ENCODE data around the gene KCNJ12. TPM values are rescaled to one million over a fixed set of nuclear protein-coding genes. Genes with fewer than 3 reads are reported as not detected.
A peak's percentile ranks its signal among the peaks of the same experiment; 100 is the strongest.

Gene KCNJ12
- total and polyA plus RNA-seq, 2 of the 4 experiments (the other 2 are of a cell fraction), result under 0.01 to 0.10 TPM

GRCh38 chr17:21371511-21372081 lies 4.6 kb upstream of the KCNJ12 start:
- Histone ChIP-seq H2AK5ac (ENCODE audit: low read depth, low read length) (no peak overlapping the region), H3K4me2 (ENCODE audit: low read depth, low read length) (no peak overlapping the region), H4K8ac (ENCODE audit: low read depth in 2 of 2, low read length in 2 of 2) (no peak overlapping the region), H4K91ac (ENCODE audit: insufficient read depth, low read depth, low read length) (no peak overlapping the region), H2BK5ac (ENCODE audit: low read depth, low read length, poor library complexity, severe bottlenecking) (no peak overlapping the region), H3K9me1 (ENCODE audit: insufficient read depth, low read length) (no peaks in the 10 kb centered on the region), H3K36me3 (ENCODE audit: control insufficient read depth, insufficient read depth, low read length) (no peaks in the 10 kb centered on the region), H3K79me1 (ENCODE audit: low read depth in 1 of 2, low read length in 2 of 2) (no peaks in the 10 kb centered on the region), H3K9ac (ENCODE audit: low read depth, low read length) (no peak overlapping the region), H3K4me3 (ENCODE audit: insufficient read depth, low read depth, low read length) (no peak overlapping the region), H3K14ac (replicated peaks; ENCODE audit: low read depth, low read length) (no peak overlapping the region), H4K5ac (ENCODE audit: low read depth, low read length) (no peak overlapping the region), H3K9me3 (ENCODE audit: control insufficient read depth, insufficient read depth, low read length) (no peaks in the 10 kb centered on the region), H2BK20ac (ENCODE audit: low read depth, low read length) (no peak overlapping the region), H2AFZ (replicated peaks; ENCODE audit: low read length, poor library complexity) (peak overlapping the region; percentile 58), H3K4ac (ENCODE audit: low read depth, low read length) (no peak overlapping the region), H3K23ac (ENCODE audit: low read depth, low read length) (no peak overlapping the region), H2BK15ac (ENCODE audit: low read depth, low read length) (no peak overlapping the region), H3K56ac (ENCODE audit: extremely low read depth, insufficient read depth, low read length) (no peak overlapping the region), H3K27me3 (ENCODE audit: control insufficient read depth, insufficient read depth, low read length) (peaks cover 64% of the 10 kb centered on the region), H3K18ac (ENCODE audit: low read depth, low read length) (no peak overlapping the region), H3K27ac (ENCODE audit: insufficient read depth, low read length) (no peak overlapping the region), H2AK9ac (replicated peaks; ENCODE audit: low read depth, low read length, poor library complexity) (no peak overlapping the region), H4K20me1 (ENCODE audit: insufficient read depth, low read length) (no peaks in the 10 kb centered on the region; the same call in 1 of the 2 replicates), H2BK120ac (ENCODE audit: low read depth, low read length) (no peak overlapping the region), H3K4me1 (ENCODE audit: control insufficient read depth, insufficient read depth, low read length) (no peaks in the 10 kb centered on the region; the same call in 1 of the 2 replicates)
- intact Hi-C loops (cut with micrococcal nuclease) (no loop called here), in situ Hi-C loops (cut with MboI; ENCODE audit: low sequenced_read_pairs) (no loop called here), dilution Hi-C loops (cut with HindIII; ENCODE audit: low sequenced_read_pairs, unreplicated experiment) (no loop called here)
- CTCF ChIA-PET, result no interaction called here
- 83% methylated on average over 9 of the region's 17 CpGs; no CpG with 5 or more reads in 1 of the 2 experiments for whole genome bisulfite sequencing, 2 experiments (ENCODE audit: extremely low coverage in 2 of 2, insufficient read length in 1 of 2)
- POLR2A ChIA-PET (ENCODE audit: unreplicated experiment), result no interaction called here
- ATAC-seq (ENCODE audit: low read depth) (no peak), DNase-seq (no peak)
- BruUV-seq (replicated peaks), result no TSS peak
- TF ChIP-seq USF2 (IDR thresholded peaks at IDR 0.05; ENCODE audit: low read depth, low read length), result no peak
- TF ChIP-seq NFE2L2 (IDR thresholded peaks at IDR 0.05; ENCODE audit: low read depth, low read length), result no peak
- TF ChIP-seq SMC3 (IDR thresholded peaks at IDR 0.05; ENCODE audit: low read depth, low read length), result no peak
- TF ChIP-seq POLR2A (IDR thresholded peaks at IDR 0.05; ENCODE audit: low read depth, low read length), result no peak
- TF ChIP-seq FOS (IDR thresholded peaks at IDR 0.05; ENCODE audit: low read depth, low read length), result no peak
- no peak for TF ChIP-seq CTCF (conservative IDR thresholded peaks at IDR 0.05; ENCODE audit: low read depth, low read length)
- TF ChIP-seq RCOR1 (IDR thresholded peaks at IDR 0.05; ENCODE audit: insufficient replicate concordance, low read length), result no peak
- no peak for TF ChIP-seq ELK1 (IDR thresholded peaks at IDR 0.05; ENCODE audit: borderline replicate concordance, low read depth, low read length)
- no peak for TF ChIP-seq MAFK (IDR thresholded peaks at IDR 0.05; ENCODE audit: low read depth, low read length)
- no peak for TF ChIP-seq MXI1 (IDR thresholded peaks at IDR 0.05; ENCODE audit: borderline replicate concordance, low read depth, low read length)
- TF ChIP-seq CHD1 (IDR thresholded peaks at IDR 0.05; ENCODE audit: low read depth, low read length), result no peak
- TF ChIP-seq MAZ (IDR thresholded peaks at IDR 0.05; ENCODE audit: borderline replicate concordance, low read depth, low read length), result no peak
- TF ChIP-seq CEBPB (IDR thresholded peaks at IDR 0.05; ENCODE audit: low read depth, low read length), result no peak
- TF ChIP-seq RFX5 (IDR thresholded peaks at IDR 0.05; ENCODE audit: low read depth, low read length), result no peak
- TF ChIP-seq BHLHE40 (IDR thresholded peaks at IDR 0.05; ENCODE audit: low read depth, low read length), result no peak
- TF ChIP-seq RAD21 (IDR thresholded peaks at IDR 0.05; ENCODE audit: low read length), result no peak
